PC-3 (cell line): Measurements from ENCODE around the gene GPC1. TPM values are rescaled to one million over a fixed set of nuclear protein-coding genes. Genes with fewer than 3 reads are reported as not detected.

Source experiments
- ATAC-seq: fragments of 200-7000 bp; cut with Tn5 transposase; 2 replicates; pipeline ENCODE4 v1.9.1; 2020; ENCODE audit warnings: mild to moderate bottlenecking, moderate library complexity
- BruUV-seq: library from RNA; stranded (reverse); fragments of 400-500 nt; replicated peaks from 2 replicates; lab custom pipeline; 2021; lab: Mats Ljungman, UMichigan
- CTCF ChIA-PET: fragments of 300-600 bp; sonication (Branson Sonifier 250); formaldehyde crosslinking; loops from one replicate; lab custom pipeline; 2022; ENCODE audit warnings: antibody characterized with exemption; lab: Charles Lee
- POLR2A ChIA-PET: fragments of 300-600 bp; sonication (Branson Sonifier 250); formaldehyde crosslinking; loops from one replicate; lab custom pipeline; 2022; ENCODE audit warnings: antibody characterized with exemption; ENCODE audit not compliant: unreplicated experiment; lab: Charles Lee
- DNase-seq: peaks from one replicate; pipeline ENCODE4 v3.0.0-alpha.2; 2015
- H2AFZ ChIP-seq: fragments of 300-600 bp; sonication (generic); 2 replicates; pipeline ENCODE4 v1.6.0; 2016; ENCODE audit warnings: antibody characterized with exemption, low read length
- H3F3A ChIP-seq: fragments of 300-600 bp; sonication (generic); one replicate; pipeline ENCODE4 v1.6.0; 2017; ENCODE audit warnings: antibody characterized with exemption, low read length, control low read depth, mild to moderate bottlenecking; ENCODE audit not compliant: unreplicated experiment
- H3K27ac ChIP-seq: fragments of 300-600 bp; sonication (generic); 2 replicates; pipeline ENCODE4 v1.5.1; 2016; ENCODE audit warnings: mild to moderate bottlenecking, low read length
- H3K27me3 ChIP-seq: fragments of 300-600 bp; sonication (generic); 2 replicates; pipeline ENCODE4 v1.6.1; 2016; ENCODE audit warnings: low read length, mixed read lengths
- H3K36me3 ChIP-seq: fragments of 300-600 bp; sonication (generic); 2 replicates; pipeline ENCODE4 v1.6.1; 2016; ENCODE audit warnings: low read depth, mixed run types, low read length, mixed read lengths
- H3K4me1 ChIP-seq: fragments of 300-600 bp; sonication (generic); 2 replicates; pipeline ENCODE4 v1.5.1; 2016; ENCODE audit warnings: low read length; ENCODE audit not compliant: insufficient read depth
- H3K4me2 ChIP-seq: fragments of 300-600 bp; sonication (generic); 2 replicates; pipeline ENCODE4 v1.6.0; 2016; ENCODE audit warnings: low read length
- H3K4me3 ChIP-seq: fragments of 300-600 bp; sonication (generic); 2 replicates; pipeline ENCODE4 v1.5.1; 2016; ENCODE audit warnings: mild to moderate bottlenecking, low read length, mixed read lengths
- H3K79me2 ChIP-seq: fragments of 300-600 bp; sonication (generic); 2 replicates; pipeline ENCODE4 v1.6.1; 2017; ENCODE audit warnings: low read length, mixed read lengths
- H3K9ac ChIP-seq: fragments of 300-600 bp; sonication (generic); 2 replicates; pipeline ENCODE4 v1.6.0; 2016; ENCODE audit warnings: mild to moderate bottlenecking, low read length
- H3K9me2 ChIP-seq: fragments of 300-600 bp; sonication (generic); replicated peaks from 2 replicates; pipeline ENCODE4 v1.6.1; 2016; ENCODE audit warnings: mixed run types, low read length, mixed read lengths
- H3K9me3 ChIP-seq: fragments of 300-600 bp; sonication (generic); 2 replicates; pipeline ENCODE4 v1.6.1; 2016; ENCODE audit warnings: low read length, mixed read lengths
- H4K20me1 ChIP-seq: fragments of 300-600 bp; sonication (generic); 2 replicates; pipeline ENCODE4 v1.6.1; 2016; ENCODE audit warnings: low read length, mixed read lengths
- EZH2 ChIP-seq: fragments of 300-600 bp; sonication (generic); IDR thresholded peaks from one replicate; pipeline ENCODE4 v1.6.1; 2017; ENCODE audit warnings: antibody characterized with exemption, mild to moderate bottlenecking, low read length; ENCODE audit not compliant: unreplicated experiment
- EZH2phosphoT487 ChIP-seq: fragments of 300-600 bp; sonication (generic); IDR thresholded peaks from 2 replicates; pipeline ENCODE4 v1.6.1; 2018; ENCODE audit warnings: mild to moderate bottlenecking, antibody characterized with exemption, low read length, borderline replicate concordance
- intact Hi-C: fragments of 100-400 bp; cut with micrococcal nuclease; formaldehyde crosslinking; loops from 2 replicates; pipeline ENCODE4 v1.9.0; 2023
- total RNA-seq: library from RNA; depleted of rRNA; stranded (reverse); fragments of >200 nt; gene quantifications from 2 replicates; pipeline ENCODE4 v1.2.3, GENCODE V29; 2014
- TF ChIP-seq, protein P1 (sequence below): fragments of 300-600 bp; sonication (generic); conservative IDR thresholded peaks from 2 replicates; pipeline ENCODE4 v1.5.1; 2017; ENCODE audit warnings: antibody characterized with exemption, low read depth, mild to moderate bottlenecking, low read length

Gene GPC1
- total RNA-seq, 1 experiment from 2014 or later, result 37.1 TPM

DNA sequence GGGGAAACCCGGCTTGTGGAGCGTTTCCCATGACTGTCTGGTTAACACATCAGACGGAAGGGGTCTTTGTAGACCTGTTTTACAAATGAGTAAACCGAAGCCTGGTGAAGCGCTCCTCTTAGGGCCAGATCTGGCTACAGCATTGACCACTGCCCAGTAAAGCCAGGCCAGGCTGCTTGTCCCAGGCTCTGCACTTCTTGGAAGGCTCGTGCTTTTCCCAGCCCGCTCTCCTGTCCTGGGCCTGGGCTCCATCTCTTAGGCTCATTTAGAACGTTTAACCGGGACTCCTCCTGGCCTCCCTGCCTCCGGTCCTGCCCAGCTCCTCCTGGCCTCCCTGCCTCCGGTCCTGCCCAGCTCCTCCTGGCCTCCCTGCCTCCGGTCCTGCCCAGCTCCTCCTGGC lies 4.8 kb downstream of the GPC1 start:
- BruUV-seq, result no TSS peak
- H4K20me1 ChIP-seq, result peaks cover 27% of the 10 kb centered on the region
- no peak overlapping the region for H3K4me2 ChIP-seq
- no peak overlapping the region for H3K9ac ChIP-seq
- ChIA-PET CTCF (no interaction called here), POLR2A (interaction anchor here (0.5 kb wide), 1 partner anchor 17 kb away, joined by 3 read pairs; no protein-coding TSS in a partner anchor)
- no peaks in the 10 kb centered on the region for H3K9me3 ChIP-seq
- H3K9me2 ChIP-seq, result no peaks in the 10 kb centered on the region
- intact Hi-C loops, result no loop called here
- no peak overlapping the region for H3K4me3 ChIP-seq
- DNase-seq, result no peak
- H3K36me3 ChIP-seq, result no peaks in the 10 kb centered on the region
- H3K27ac ChIP-seq, result no peak overlapping the region
- H3K79me2 ChIP-seq, result peaks cover 35% of the 10 kb centered on the region
- H3K27me3 ChIP-seq, result no peaks in the 10 kb centered on the region
- H3K4me1 ChIP-seq, result peaks cover 12% of the 10 kb centered on the region
- no peak for ATAC-seq
- H3F3A ChIP-seq, result no peaks in the 10 kb centered on the region
- H2AFZ ChIP-seq, result no peak overlapping the region
- TF ChIP-seq, protein P1, sequence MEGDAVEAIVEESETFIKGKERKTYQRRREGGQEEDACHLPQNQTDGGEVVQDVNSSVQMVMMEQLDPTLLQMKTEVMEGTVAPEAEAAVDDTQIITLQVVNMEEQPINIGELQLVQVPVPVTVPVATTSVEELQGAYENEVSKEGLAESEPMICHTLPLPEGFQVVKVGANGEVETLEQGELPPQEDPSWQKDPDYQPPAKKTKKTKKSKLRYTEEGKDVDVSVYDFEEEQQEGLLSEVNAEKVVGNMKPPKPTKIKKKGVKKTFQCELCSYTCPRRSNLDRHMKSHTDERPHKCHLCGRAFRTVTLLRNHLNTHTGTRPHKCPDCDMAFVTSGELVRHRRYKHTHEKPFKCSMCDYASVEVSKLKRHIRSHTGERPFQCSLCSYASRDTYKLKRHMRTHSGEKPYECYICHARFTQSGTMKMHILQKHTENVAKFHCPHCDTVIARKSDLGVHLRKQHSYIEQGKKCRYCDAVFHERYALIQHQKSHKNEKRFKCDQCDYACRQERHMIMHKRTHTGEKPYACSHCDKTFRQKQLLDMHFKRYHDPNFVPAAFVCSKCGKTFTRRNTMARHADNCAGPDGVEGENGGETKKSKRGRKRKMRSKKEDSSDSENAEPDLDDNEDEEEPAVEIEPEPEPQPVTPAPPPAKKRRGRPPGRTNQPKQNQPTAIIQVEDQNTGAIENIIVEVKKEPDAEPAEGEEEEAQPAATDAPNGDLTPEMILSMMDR, result no peak
- TF ChIP-seq EZH2phosphoT487 (no peak), EZH2 (no peak)

- H3K4me1 ChIP-seq, result peaks cover 12% of the 10 kb centered on the region
- H3F3A ChIP-seq, result no peaks in the 10 kb centered on the region
- no peaks in the 10 kb centered on the region for H3K9me2 ChIP-seq
- no peak for ATAC-seq
- BruUV-seq, result no TSS peak
- H3K79me2 ChIP-seq, result peaks cover 35% of the 10 kb centered on the region
- DNase-seq, result no peak
- no peaks in the 10 kb centered on the region for H3K27me3 ChIP-seq
- TF ChIP-seq, protein P1, result no peak
- no peak for TF ChIP-seq EZH2phosphoT487
- TF ChIP-seq EZH2, result no peak
- CTCF ChIA-PET, result no interaction called here
- H3K4me2 ChIP-seq, result no peak overlapping the region
- no peak overlapping the region for H2AFZ ChIP-seq
- H3K27ac ChIP-seq, result no peak overlapping the region
- no peak overlapping the region for H3K4me3 ChIP-seq
- H3K9me3 ChIP-seq, result no peaks in the 10 kb centered on the region
- peaks cover 27% of the 10 kb centered on the region for H4K20me1 ChIP-seq
- no peak overlapping the region for H3K9ac ChIP-seq
- H3K36me3 ChIP-seq, result no peaks in the 10 kb centered on the region
- POLR2A ChIA-PET, result no interaction called here
- intact Hi-C loops, result no loop called here
Measured at GRCh38 chr2:240440704-240441320, 5.3 kb downstream of the GPC1 start.

GRCh38 chr2:240441326-240441992 lies 6.0 kb downstream of the GPC1 start:
- H3K4me1 ChIP-seq, result peaks cover 11% of the 10 kb centered on the region
- DNase-seq, result no peak
- peaks cover 25% of the 10 kb centered on the region for H4K20me1 ChIP-seq
- peaks cover 33% of the 10 kb centered on the region for H3K79me2 ChIP-seq
- ATAC-seq, result no peak
- H3K36me3 ChIP-seq, result no peaks in the 10 kb centered on the region
- ChIA-PET POLR2A (no interaction called here), CTCF (no interaction called here)
- H2AFZ ChIP-seq, result no peak overlapping the region
- H3K9me2 ChIP-seq, result no peaks in the 10 kb centered on the region
- no peak overlapping the region for H3K4me2 ChIP-seq
- H3K27me3 ChIP-seq, result no peaks in the 10 kb centered on the region
- TF ChIP-seq EZH2, result no peak
- TF ChIP-seq EZH2phosphoT487, result no peak
- no TSS peak for BruUV-seq
- no peak overlapping the region for H3K4me3 ChIP-seq
- no peaks in the 10 kb centered on the region for H3F3A ChIP-seq
- intact Hi-C loops, result no loop called here
- no peaks in the 10 kb centered on the region for H3K9me3 ChIP-seq
- no peak overlapping the region for H3K27ac ChIP-seq
- no peak overlapping the region for H3K9ac ChIP-seq
